Keratinocyte (primary cell): Measurements from ENCODE around the gene CALML5.

ENCODE experiments used
- EZH2 ChIP-seq: IDR thresholded peaks from one replicate; pipeline ENCODE4 v1.6.1; 2012; ENCODE audit warnings: inconsistent platforms, mild to moderate bottlenecking, low read length, moderate library complexity
- TF ChIP-seq, protein P1 (sequence below), 3 experiments: IDR thresholded peaks in 1 of 3; conservative IDR thresholded peaks in 1 of 3; optimal IDR thresholded peaks in 1 of 3; 2 replicates in 2 of 3; 3 replicates in 1 of 3; pipeline versions ENCODE3 to v1.5.1; 2011; ENCODE audit warnings: low read length in 3 of 3, mild to moderate bottlenecking in 3 of 3, moderate library complexity in 2 of 3, control low read depth in 1 of 3, inconsistent platforms in 1 of 3; ENCODE audit not compliant: insufficient read depth in 2 of 3; ENCODE audit errors: extremely low read depth in 1 of 3

DNA sequence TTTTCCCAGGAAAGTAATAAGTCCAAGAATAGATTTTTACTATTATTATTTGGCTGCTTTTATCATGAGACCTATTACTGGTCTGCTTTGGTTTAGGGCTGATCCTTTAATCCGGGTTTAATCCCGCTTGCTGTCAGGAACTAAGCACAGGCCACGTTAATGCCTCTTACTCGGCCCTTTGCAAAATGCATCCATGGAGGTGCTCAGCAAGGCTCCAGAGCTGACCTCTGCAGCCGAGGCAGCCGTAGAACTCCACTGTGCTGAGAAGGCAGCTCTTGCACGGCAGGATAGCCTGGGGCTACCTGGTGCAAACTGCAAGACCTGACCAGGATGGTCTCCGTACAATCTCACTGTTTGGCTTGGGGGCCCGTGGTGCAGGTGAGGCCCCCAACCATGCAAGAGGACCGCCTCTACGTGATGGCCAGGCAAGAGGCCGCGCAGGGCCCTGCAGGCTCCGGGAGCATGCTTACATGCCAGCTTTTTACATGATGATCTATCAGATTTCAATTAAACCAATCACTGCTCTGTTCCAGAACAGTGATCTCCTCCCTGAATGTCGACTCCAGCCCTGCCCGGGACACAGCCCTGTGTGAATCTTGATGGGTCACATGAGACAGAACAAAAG is 15.0 kb upstream of the CALML5 start:
- TF ChIP-seq, protein P1, sequence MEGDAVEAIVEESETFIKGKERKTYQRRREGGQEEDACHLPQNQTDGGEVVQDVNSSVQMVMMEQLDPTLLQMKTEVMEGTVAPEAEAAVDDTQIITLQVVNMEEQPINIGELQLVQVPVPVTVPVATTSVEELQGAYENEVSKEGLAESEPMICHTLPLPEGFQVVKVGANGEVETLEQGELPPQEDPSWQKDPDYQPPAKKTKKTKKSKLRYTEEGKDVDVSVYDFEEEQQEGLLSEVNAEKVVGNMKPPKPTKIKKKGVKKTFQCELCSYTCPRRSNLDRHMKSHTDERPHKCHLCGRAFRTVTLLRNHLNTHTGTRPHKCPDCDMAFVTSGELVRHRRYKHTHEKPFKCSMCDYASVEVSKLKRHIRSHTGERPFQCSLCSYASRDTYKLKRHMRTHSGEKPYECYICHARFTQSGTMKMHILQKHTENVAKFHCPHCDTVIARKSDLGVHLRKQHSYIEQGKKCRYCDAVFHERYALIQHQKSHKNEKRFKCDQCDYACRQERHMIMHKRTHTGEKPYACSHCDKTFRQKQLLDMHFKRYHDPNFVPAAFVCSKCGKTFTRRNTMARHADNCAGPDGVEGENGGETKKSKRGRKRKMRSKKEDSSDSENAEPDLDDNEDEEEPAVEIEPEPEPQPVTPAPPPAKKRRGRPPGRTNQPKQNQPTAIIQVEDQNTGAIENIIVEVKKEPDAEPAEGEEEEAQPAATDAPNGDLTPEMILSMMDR (optimal IDR thresholded peaks at IDR 0.05 in 1 of 3, IDR thresholded peaks at IDR 0.05 in 1 of 3, conservative IDR thresholded peaks at IDR 0.05 in 1 of 3; ENCODE audit: extremely low read depth in 1 of 3, insufficient read depth in 2 of 3, low read length in 3 of 3): no peak
- no peak for TF ChIP-seq EZH2
